ENCODE results near the gene HGD. TPM values are rescaled to one million over a fixed set of nuclear protein-coding genes. Genes with fewer than 3 reads are reported as not detected.
A peak's percentile ranks its signal among the peaks of the same experiment; 100 is the strongest.

HGD gene
- total RNA-seq, 2 donors from 2014 or later = 14.2 to 14.3 TPM

- no peaks in the 10 kb centered on the region for H3K27me3 ChIP-seq
- H3K36me3 ChIP-seq (replicated peaks in 1 of 2; ENCODE audit: insufficient read depth in 1 of 2, low read depth in 2 of 2) = no peaks in the 10 kb centered on the region
- DNase-seq = peak in 1 of 4 donors; percentile 18
- H3K9me3 ChIP-seq = no peaks in the 10 kb centered on the region
- 80 to 81% methylated on average over 13 of the region's 13 CpGs for WGBS, 2 donors
- ATAC-seq = peak; percentile 27
- H3K27ac ChIP-seq = no peak overlapping the region
- no peaks in the 10 kb centered on the region for H3K4me1 ChIP-seq
- TF ChIP-seq POLR2A (IDR thresholded peaks at IDR 0.05) (no peak), CTCF (IDR thresholded peaks at IDR 0.05) (no peak)
- no peak overlapping the region for H3K4me3 ChIP-seq
- intact Hi-C loops (cut with DNase I) = no loop called here
Measured at GRCh38 chr3:120615847-120616609, 66.0 kb downstream of the HGD start.

GRCh38 chr3:120614765-120615164 lies 67.3 kb downstream of the HGD start:
- DNase-seq = no peak
- no peaks in the 10 kb centered on the region for H3K9me3 ChIP-seq

GRCh38 chr3:120608506-120608905 lies 73.5 kb downstream of the HGD start:
- 72 to 78% methylated on average over 4 of the region's 4 CpGs for WGBS, 2 donors
- Histone ChIP-seq H3K27me3 (no peaks in the 10 kb centered on the region), H3K4me1 (no peaks in the 10 kb centered on the region), H3K36me3 (replicated peaks in 1 of 2; ENCODE audit: insufficient read depth in 1 of 2, low read depth in 2 of 2) (no peaks in the 10 kb centered on the region), H3K9me3 (no peaks in the 10 kb centered on the region), H3K4me3 (no peak overlapping the region), H3K27ac (no peak overlapping the region)
- intact Hi-C loops (cut with DNase I) = no loop called here
- no peak for DNase-seq
- ATAC-seq = no peak
- TF ChIP-seq CTCF (IDR thresholded peaks at IDR 0.05) (no peak), POLR2A (IDR thresholded peaks at IDR 0.05) (no peak)

More at GRCh38 chr3:120614765-120615164, 67.3 kb downstream of the HGD start:
- H3K27ac ChIP-seq = no peak overlapping the region
- H3K36me3 ChIP-seq (replicated peaks in 1 of 2; ENCODE audit: insufficient read depth in 1 of 2, low read depth in 2 of 2) = no peaks in the 10 kb centered on the region
- no peaks in the 10 kb centered on the region for H3K27me3 ChIP-seq
- intact Hi-C loops (cut with DNase I) = no loop called here
- TF ChIP-seq POLR2A (IDR thresholded peaks at IDR 0.05) = no peak
- TF ChIP-seq CTCF (IDR thresholded peaks at IDR 0.05) = no peak
- WGBS, 2 donors = 70 to 73% methylated on average over 8 of the region's 8 CpGs
- no peaks in the 10 kb centered on the region for H3K4me1 ChIP-seq
- no peak overlapping the region for H3K4me3 ChIP-seq
- ATAC-seq = no peak

- no peak overlapping the region for H3K27ac ChIP-seq
- intact Hi-C loops (cut with DNase I) = no loop called here
- H3K27me3 ChIP-seq = no peaks in the 10 kb centered on the region
- H3K4me1 ChIP-seq = peaks cover under 1% of the 10 kb centered on the region
- ATAC-seq (no peak), DNase-seq (no peak)
- no peaks in the 10 kb centered on the region for H3K9me3 ChIP-seq
- TF ChIP-seq POLR2A (IDR thresholded peaks at IDR 0.05) = no peak
- no peak for TF ChIP-seq CTCF (IDR thresholded peaks at IDR 0.05)
- H3K36me3 ChIP-seq (replicated peaks in 1 of 2; ENCODE audit: insufficient read depth in 1 of 2, low read depth in 2 of 2) = no peaks in the 10 kb centered on the region
- H3K4me3 ChIP-seq = no peak overlapping the region
Measured at GRCh38 chr3:120604784-120605183, 77.3 kb downstream of the HGD start.

- peaks cover 5% of the 10 kb centered on the region for H3K4me1 ChIP-seq
- intact Hi-C loops (cut with DNase I) = no loop called here
- H3K4me3 ChIP-seq = no peak overlapping the region
- no peaks in the 10 kb centered on the region for H3K27me3 ChIP-seq
- no peak for DNase-seq
- no peaks in the 10 kb centered on the region for H3K9me3 ChIP-seq
- no peak overlapping the region for H3K27ac ChIP-seq
- TF ChIP-seq POLR2A (IDR thresholded peaks at IDR 0.05) = no peak
- no peak for TF ChIP-seq CTCF (IDR thresholded peaks at IDR 0.05)
- no peak for ATAC-seq
- H3K36me3 ChIP-seq (replicated peaks in 1 of 2; ENCODE audit: insufficient read depth in 1 of 2, low read depth in 2 of 2) = no peaks in the 10 kb centered on the region
Measured at GRCh38 chr3:120604382-120604781, 77.7 kb downstream of the HGD start.
